Caco-2 (cell line): ENCODE measurements around the gene C19orf53. TPM values are rescaled to one million over a fixed set of nuclear protein-coding genes. Genes with fewer than 3 reads are reported as not detected.

Experiments
- Bru-seq: library from RNA; stranded (reverse); fragments of 400-500 nt; gene quantifications from one replicate; lab custom pipeline; 2021; lab: Mats Ljungman, UMichigan
- BruChase-seq, 2 experiments: library from RNA; stranded (reverse); fragments of 400-500 nt; gene quantifications; one replicate each; lab custom pipeline; 2021; lab: Mats Ljungman, UMichigan
- BruUV-seq: library from RNA; stranded (reverse); fragments of 400-500 nt; replicated peaks from 2 replicates; lab custom pipeline; 2021; lab: Mats Ljungman, UMichigan
- CTCF ChIA-PET: fragments of 300-600 bp; sonication (Branson Sonifier 250); formaldehyde crosslinking; loops from one replicate; lab custom pipeline; 2022; ENCODE audit warnings: antibody characterized with exemption; lab: Charles Lee
- POLR2A ChIA-PET: fragments of 300-600 bp; sonication (Branson Sonifier 250); formaldehyde crosslinking; loops from one replicate; lab custom pipeline; 2022; ENCODE audit warnings: antibody characterized with exemption; lab: Charles Lee
- DNase-seq, 2 experiments: peaks; one replicate each; pipeline versions ENCODE4 v3.0.0 to v3.0.0-alpha.2; 2020 to 2022
- H3K27me3 ChIP-seq: replicated peaks from 2 replicates; pipeline ENCODE4 v1.6.0; 2011; ENCODE audit warnings: low read length; ENCODE audit not compliant: control insufficient read depth, insufficient read depth
- H3K36me3 ChIP-seq: 2 replicates; pipeline ENCODE4 v1.5.1; 2011; ENCODE audit warnings: low read length; ENCODE audit not compliant: control insufficient read depth, insufficient read depth
- H3K4me1 ChIP-seq: fragments of 250-450 bp; sonication (Bioruptor Pico); 2 replicates; pipeline ENCODE4 v1.5.1; 2020; ENCODE audit warnings: mild to moderate bottlenecking
- H3K4me3 ChIP-seq: 2 replicates; pipeline ENCODE4 v1.5.1; 2011; ENCODE audit warnings: low read depth, mild to moderate bottlenecking, control low read depth, low read length
- H3K9me3 ChIP-seq: fragments of 250-450 bp; sonication (Bioruptor Pico); 2 replicates; pipeline ENCODE4 v1.5.1; 2020; ENCODE audit warnings: mild to moderate bottlenecking, moderate library complexity
- H3K27ac Mint-ChIP-seq: one replicate; pipeline ENCODE4 v1.8.0; 2022; ENCODE audit warnings: mixed read lengths; ENCODE audit not compliant: unreplicated experiment
- H3K27me3 Mint-ChIP-seq: one replicate; pipeline ENCODE4 v1.8.0; 2022; ENCODE audit warnings: mixed read lengths; ENCODE audit not compliant: insufficient read depth, unreplicated experiment
- H3K36me3 Mint-ChIP-seq: one replicate; pipeline ENCODE4 v1.8.0; 2022; ENCODE audit warnings: mild to moderate bottlenecking, mixed read lengths; ENCODE audit not compliant: insufficient read depth, unreplicated experiment
- H3K4me1 Mint-ChIP-seq: one replicate; pipeline ENCODE4 v1.8.0; 2022; ENCODE audit warnings: low read depth, mixed read lengths; ENCODE audit not compliant: unreplicated experiment
- H3K4me3 Mint-ChIP-seq: one replicate; pipeline ENCODE4 v1.8.0; 2022; ENCODE audit warnings: mild to moderate bottlenecking, moderate library complexity, mixed read lengths; ENCODE audit not compliant: unreplicated experiment
- H3K9me3 Mint-ChIP-seq: one replicate; pipeline ENCODE4 v1.8.0; 2022; ENCODE audit warnings: mixed read lengths; ENCODE audit not compliant: unreplicated experiment
- CTCF ChIP-seq, 2 experiments: fragments of 200-600 bp in 1 of 2; IDR thresholded peaks; 1 replicate in 1 of 2; 2 replicates in 1 of 2; pipeline versions ENCODE4 v1.5.1 to v1.8.0; 2011 to 2022; ENCODE audit warnings: antibody characterized with exemption in 1 of 2, control low read depth in 1 of 2, inconsistent platforms in 1 of 2, low read depth in 1 of 2, low read length in 1 of 2, mild to moderate bottlenecking in 1 of 2, moderate library complexity in 1 of 2; ENCODE audit not compliant: insufficient read depth in 1 of 2, severe bottlenecking in 1 of 2, unreplicated experiment in 1 of 2
- intact Hi-C: fragments of 100-400 bp; cut with micrococcal nuclease; formaldehyde crosslinking; loops from one replicate; pipeline ENCODE4 v1.10.0; 2022; ENCODE audit not compliant: unreplicated experiment
- long read RNA-seq: library from polyadenylated mRNA; stranded (forward); transcript quantifications from one replicate; pipeline ENCODE4 v2.0.0, GENCODE V29; 2022
- total RNA-seq: library from RNA; stranded (reverse); gene quantifications from 2 replicates; pipeline ENCODE4 v1.2.3, GENCODE V29; 2022

Gene C19orf53
- total RNA-seq: 107 and 113 TPM in 2 replicates
- percentile 85 among the genes with signal in this experiment for Bru-seq, nascent RNA
- percentile 79 among the genes with signal in this experiment for BruChase-seq, experiment 1, labeled RNA remaining after a 2-hour chase
- percentile 88 among the genes with signal in this experiment for BruChase-seq, experiment 2, labeled RNA remaining after a 6-hour chase
- long read RNA-seq, transcript C19orf53-202 (3 exons, 873 nt): major isoform, 122 of 128 reads
- long read RNA-seq, partial matches to known transcripts: 1 of 128 reads
- long read RNA-seq, other reads (novel, unspliced or antisense): 0 of 128 reads

DNA sequence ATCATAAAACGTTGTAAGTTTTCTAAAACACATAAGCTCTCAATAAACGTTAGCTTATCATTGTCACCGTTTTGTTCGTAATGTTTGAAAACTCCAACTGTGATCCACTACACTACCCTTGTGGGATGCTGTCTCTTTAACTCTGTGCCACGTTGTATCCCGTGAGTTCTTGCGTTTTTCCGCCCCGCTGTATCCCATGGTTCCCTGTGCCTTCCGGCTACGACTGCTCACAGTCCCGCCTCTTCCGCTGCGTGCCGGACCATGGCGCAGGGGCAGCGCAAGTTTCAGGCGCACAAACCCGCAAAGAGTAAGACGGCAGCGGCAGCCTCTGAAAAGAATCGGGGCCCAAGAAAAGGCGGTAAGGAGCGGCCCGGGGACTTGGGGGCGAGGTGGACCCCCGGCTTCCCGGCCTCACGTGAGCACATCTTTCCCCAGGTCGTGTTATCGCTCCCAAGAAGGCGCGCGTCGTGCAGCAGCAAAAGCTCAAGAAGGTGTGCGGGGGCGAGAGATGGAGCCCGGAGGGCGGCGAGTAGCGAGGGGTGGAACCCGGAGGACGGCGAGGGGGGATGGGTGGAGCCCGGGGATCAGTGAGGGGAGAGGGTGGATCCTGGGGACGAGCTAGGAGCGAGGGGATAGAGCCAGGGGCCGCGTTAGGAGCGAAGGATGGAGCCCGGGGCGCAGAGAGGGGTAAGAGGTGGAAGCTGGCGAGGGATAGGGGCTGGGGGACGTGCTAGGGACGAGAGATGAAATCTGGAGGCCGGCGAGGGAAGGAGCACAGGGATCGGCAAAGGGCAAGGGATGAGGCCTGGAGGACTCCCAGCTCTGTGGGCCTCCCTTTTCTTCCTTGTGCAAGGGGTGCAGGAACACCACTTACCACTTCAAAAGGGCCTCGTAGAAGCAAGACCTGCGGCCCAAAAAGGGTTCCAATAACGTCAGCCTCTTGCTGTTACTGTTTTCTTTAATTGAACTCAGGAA, at the start of gene C19orf53:
Gene C19orf53 (plus strand): TSS at position 240 of the 975 bp plus-strand sequence. CDS start 22 bp downstream, at position 262.
- peak within 1 kb of the TSS; percentile 99 for H3K4me3 ChIP-seq
- no peak for TF ChIP-seq CTCF (IDR thresholded peaks at IDR 0.05; ENCODE audit: insufficient read depth in 1 of 2, low read depth in 1 of 2, low read length in 1 of 2, severe bottlenecking in 1 of 2, unreplicated experiment in 1 of 2)
- H3K4me1 ChIP-seq: no peaks in the 10 kb centered on the region
- Mint-ChIP-seq H3K27ac (peak within 1 kb of the TSS; percentile 94), H3K36me3 (peaks cover 38% of the 10 kb centered on the region), H3K4me3 (peak within 1 kb of the TSS; percentile 93), H3K4me1 (peaks cover 8% of the 10 kb centered on the region), H3K9me3 (no peaks in the 10 kb centered on the region), H3K27me3 (no peaks in the 10 kb centered on the region)
- BruUV-seq: no TSS peak
- intact Hi-C loops: loop anchor here (2.0 kb wide), 1 partner anchor 20 kb away; the partner anchor contains the start of gene ZSWIM4
- CTCF ChIA-PET: interaction anchor here (1.2 to 1.7 kb wide), 2 partner anchors 55 to 88 kb away, joined by 3 to 8 read pairs; no protein-coding TSS in a partner anchor
- peak; percentile 87 to 89 for DNase-seq
- no peaks in the 10 kb centered on the region for H3K9me3 ChIP-seq
- H3K36me3 ChIP-seq: peaks cover 5% of the 10 kb centered on the region; the same call in 1 of the 2 replicates
- POLR2A ChIA-PET: interaction anchor here (0.5 to 2.3 kb wide), 7 partner anchors 10 to 96 kb away, joined by 3 to 9 read pairs (median 6); partner anchors contain the start of gene MRI1
- H3K27me3 ChIP-seq: no peaks in the 10 kb centered on the region

- H3K27ac Mint-ChIP-seq: no peak overlapping the region
- H3K27me3 ChIP-seq: no peaks in the 10 kb centered on the region
- no peaks in the 10 kb centered on the region for H3K27me3 Mint-ChIP-seq
- no peak for TF ChIP-seq CTCF (IDR thresholded peaks at IDR 0.05; ENCODE audit: insufficient read depth in 1 of 2, low read depth in 1 of 2, low read length in 1 of 2, severe bottlenecking in 1 of 2, unreplicated experiment in 1 of 2)
- POLR2A ChIA-PET: no interaction called here
- H3K4me3 Mint-ChIP-seq: no peak overlapping the region
- CTCF ChIA-PET: no interaction called here
- no peaks in the 10 kb centered on the region for H3K9me3 ChIP-seq
- no TSS peak for BruUV-seq
- no peaks in the 10 kb centered on the region for H3K4me1 ChIP-seq
- no peak for DNase-seq
- H3K36me3 ChIP-seq: no peaks in the 10 kb centered on the region
- H3K9me3 Mint-ChIP-seq: no peaks in the 10 kb centered on the region
- intact Hi-C loops: no loop called here
- H3K4me3 ChIP-seq: no peak overlapping the region
- no peaks in the 10 kb centered on the region for H3K4me1 Mint-ChIP-seq
- H3K36me3 Mint-ChIP-seq: no peaks in the 10 kb centered on the region
Measured at GRCh38 chr19:13726323-13726722, 47.9 kb upstream of the C19orf53 start.

DNA sequence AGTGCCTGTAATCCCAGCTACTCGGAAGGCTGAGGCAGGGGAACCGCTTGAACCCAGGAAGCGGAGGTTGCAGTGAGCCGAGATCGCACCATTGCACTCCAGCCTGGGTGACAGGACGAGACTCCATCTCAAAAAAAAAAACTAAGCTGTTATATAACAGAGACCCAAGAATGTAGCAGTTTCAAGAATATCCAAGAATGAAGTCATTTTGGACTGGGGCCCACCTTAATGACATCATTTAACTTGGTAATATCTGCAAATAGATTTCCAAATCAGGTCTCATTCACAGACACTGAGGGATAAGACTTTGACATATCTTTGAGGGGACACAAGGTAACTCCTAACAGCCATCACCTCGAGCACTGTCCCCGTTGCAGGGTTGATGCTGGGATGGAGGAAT, 46.5 kb upstream of the C19orf53 start:
- no peaks in the 10 kb centered on the region for H3K9me3 ChIP-seq
- ChIA-PET CTCF (no interaction called here), POLR2A (no interaction called here)
- no peaks in the 10 kb centered on the region for H3K4me1 Mint-ChIP-seq
- intact Hi-C loops: no loop called here
- no peaks in the 10 kb centered on the region for H3K36me3 Mint-ChIP-seq
- H3K9me3 Mint-ChIP-seq: no peaks in the 10 kb centered on the region
- no peak for TF ChIP-seq CTCF (IDR thresholded peaks at IDR 0.05; ENCODE audit: insufficient read depth in 1 of 2, low read depth in 1 of 2, low read length in 1 of 2, severe bottlenecking in 1 of 2, unreplicated experiment in 1 of 2)
- BruUV-seq: no TSS peak
- no peak for DNase-seq
- no peaks in the 10 kb centered on the region for H3K27me3 ChIP-seq
- no peak overlapping the region for H3K27ac Mint-ChIP-seq
- no peak overlapping the region for H3K4me3 ChIP-seq
- no peaks in the 10 kb centered on the region for H3K36me3 ChIP-seq
- H3K4me3 Mint-ChIP-seq: no peak overlapping the region
- H3K27me3 Mint-ChIP-seq: no peaks in the 10 kb centered on the region
- H3K4me1 ChIP-seq: peaks cover 5% of the 10 kb centered on the region; the same call in 1 of the 2 replicates
